Measurements from ENCODE around the gene NLRP10.

GRCh38 chr11:7971846-7972245 is 6.6 kb upstream of the NLRP10 start:
- no peak for TF ChIP-seq ZNF280D (CRISPR knock-in tag; IDR thresholded peaks at IDR 0.05)
- TF ChIP-seq, protein P1, sequence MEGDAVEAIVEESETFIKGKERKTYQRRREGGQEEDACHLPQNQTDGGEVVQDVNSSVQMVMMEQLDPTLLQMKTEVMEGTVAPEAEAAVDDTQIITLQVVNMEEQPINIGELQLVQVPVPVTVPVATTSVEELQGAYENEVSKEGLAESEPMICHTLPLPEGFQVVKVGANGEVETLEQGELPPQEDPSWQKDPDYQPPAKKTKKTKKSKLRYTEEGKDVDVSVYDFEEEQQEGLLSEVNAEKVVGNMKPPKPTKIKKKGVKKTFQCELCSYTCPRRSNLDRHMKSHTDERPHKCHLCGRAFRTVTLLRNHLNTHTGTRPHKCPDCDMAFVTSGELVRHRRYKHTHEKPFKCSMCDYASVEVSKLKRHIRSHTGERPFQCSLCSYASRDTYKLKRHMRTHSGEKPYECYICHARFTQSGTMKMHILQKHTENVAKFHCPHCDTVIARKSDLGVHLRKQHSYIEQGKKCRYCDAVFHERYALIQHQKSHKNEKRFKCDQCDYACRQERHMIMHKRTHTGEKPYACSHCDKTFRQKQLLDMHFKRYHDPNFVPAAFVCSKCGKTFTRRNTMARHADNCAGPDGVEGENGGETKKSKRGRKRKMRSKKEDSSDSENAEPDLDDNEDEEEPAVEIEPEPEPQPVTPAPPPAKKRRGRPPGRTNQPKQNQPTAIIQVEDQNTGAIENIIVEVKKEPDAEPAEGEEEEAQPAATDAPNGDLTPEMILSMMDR (CRISPR knock-in tag; IDR thresholded peaks at IDR 0.05) = no peak
- TF ChIP-seq, protein P2, sequence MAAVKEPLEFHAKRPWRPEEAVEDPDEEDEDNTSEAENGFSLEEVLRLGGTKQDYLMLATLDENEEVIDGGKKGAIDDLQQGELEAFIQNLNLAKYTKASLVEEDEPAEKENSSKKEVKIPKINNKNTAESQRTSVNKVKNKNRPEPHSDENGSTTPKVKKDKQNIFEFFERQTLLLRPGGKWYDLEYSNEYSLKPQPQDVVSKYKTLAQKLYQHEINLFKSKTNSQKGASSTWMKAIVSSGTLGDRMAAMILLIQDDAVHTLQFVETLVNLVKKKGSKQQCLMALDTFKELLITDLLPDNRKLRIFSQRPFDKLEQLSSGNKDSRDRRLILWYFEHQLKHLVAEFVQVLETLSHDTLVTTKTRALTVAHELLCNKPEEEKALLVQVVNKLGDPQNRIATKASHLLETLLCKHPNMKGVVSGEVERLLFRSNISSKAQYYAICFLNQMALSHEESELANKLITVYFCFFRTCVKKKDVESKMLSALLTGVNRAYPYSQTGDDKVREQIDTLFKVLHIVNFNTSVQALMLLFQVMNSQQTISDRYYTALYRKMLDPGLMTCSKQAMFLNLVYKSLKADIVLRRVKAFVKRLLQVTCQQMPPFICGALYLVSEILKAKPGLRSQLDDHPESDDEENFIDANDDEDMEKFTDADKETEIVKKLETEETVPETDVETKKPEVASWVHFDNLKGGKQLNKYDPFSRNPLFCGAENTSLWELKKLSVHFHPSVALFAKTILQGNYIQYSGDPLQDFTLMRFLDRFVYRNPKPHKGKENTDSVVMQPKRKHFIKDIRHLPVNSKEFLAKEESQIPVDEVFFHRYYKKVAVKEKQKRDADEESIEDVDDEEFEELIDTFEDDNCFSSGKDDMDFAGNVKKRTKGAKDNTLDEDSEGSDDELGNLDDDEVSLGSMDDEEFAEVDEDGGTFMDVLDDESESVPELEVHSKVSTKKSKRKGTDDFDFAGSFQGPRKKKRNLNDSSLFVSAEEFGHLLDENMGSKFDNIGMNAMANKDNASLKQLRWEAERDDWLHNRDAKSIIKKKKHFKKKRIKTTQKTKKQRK (IDR thresholded peaks at IDR 0.05; ENCODE audit: low read length) = no peak
- TF ChIP-seq, protein P3, sequence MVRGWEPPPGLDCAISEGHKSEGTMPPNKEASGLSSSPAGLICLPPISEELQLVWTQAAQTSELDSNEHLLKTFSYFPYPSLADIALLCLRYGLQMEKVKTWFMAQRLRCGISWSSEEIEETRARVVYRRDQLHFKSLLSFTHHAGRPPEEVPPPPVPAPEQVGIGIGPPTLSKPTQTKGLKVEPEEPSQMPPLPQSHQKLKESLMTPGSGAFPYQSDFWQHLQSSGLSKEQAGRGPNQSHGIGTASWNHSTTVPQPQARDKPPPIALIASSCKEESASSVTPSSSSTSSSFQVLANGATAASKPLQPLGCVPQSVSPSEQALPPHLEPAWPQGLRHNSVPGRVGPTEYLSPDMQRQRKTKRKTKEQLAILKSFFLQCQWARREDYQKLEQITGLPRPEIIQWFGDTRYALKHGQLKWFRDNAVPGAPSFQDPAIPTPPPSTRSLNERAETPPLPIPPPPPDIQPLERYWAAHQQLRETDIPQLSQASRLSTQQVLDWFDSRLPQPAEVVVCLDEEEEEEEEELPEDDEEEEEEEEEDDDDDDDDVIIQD (CRISPR knock-in tag; IDR thresholded peaks at IDR 0.05; ENCODE audit: low read depth) = no peak
- no peak for TF ChIP-seq ARHGAP35 (CRISPR knock-in tag; IDR thresholded peaks at IDR 0.05; ENCODE audit: borderline replicate concordance)
- TF ChIP-seq ZNF558 (CRISPR knock-in tag; IDR thresholded peaks at IDR 0.05; ENCODE audit: borderline replicate concordance) = no peak
